Measurements from ENCODE around the gene PYY.
"Not testable (repeated sequence)": the region's sequence is repeated elsewhere in the genome, so short reads cannot be mapped to it uniquely, and the experiment has no call there.

PYY gene

DNA sequence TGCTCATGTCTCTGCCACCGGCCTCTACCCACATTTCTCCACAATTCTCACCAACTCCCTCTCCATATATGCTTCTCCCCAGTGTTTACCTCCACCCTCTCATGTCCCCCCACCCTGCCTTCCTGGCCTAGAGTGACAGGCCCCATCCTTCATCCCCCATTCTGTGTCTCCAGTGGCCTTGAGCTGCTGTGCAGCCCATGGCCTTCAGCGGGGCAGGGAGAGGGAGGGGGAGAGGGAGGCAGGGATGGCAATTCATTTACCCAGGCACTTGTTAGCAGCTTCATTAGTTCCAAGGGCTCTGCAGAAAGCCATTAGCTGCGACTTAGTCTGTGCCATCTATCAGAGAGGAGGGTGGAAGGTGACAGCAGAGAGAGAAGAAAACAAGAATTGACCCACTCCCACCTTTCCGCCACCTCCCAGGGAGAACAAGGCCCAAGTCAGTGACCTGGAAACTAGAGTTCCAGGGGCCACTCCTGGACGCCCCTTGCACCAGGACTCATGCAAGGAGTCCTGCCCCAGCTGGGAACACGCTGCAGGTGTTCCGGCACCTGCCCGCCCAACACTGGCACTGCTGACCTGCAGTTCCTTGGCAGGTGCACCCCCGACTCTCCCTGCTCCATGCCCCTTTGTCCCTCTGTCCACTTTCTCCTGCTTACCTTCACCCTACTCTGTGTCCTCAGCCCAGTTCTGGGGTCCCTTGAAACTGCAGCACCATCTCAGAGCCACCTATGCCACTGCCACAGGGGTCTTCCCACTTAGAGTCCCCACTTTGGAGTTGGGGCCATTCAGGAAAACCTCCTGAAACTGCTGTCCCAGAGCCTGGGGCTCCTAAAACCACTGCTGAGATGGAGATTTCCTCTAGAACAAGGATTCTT is 23.5 kb upstream of the PYY start:
- DNase-seq = no peak

- DNase-seq = no peak
Observed at GRCh38 chr17:43975898-43976297, 22.2 kb upstream of the PYY start.

DNA sequence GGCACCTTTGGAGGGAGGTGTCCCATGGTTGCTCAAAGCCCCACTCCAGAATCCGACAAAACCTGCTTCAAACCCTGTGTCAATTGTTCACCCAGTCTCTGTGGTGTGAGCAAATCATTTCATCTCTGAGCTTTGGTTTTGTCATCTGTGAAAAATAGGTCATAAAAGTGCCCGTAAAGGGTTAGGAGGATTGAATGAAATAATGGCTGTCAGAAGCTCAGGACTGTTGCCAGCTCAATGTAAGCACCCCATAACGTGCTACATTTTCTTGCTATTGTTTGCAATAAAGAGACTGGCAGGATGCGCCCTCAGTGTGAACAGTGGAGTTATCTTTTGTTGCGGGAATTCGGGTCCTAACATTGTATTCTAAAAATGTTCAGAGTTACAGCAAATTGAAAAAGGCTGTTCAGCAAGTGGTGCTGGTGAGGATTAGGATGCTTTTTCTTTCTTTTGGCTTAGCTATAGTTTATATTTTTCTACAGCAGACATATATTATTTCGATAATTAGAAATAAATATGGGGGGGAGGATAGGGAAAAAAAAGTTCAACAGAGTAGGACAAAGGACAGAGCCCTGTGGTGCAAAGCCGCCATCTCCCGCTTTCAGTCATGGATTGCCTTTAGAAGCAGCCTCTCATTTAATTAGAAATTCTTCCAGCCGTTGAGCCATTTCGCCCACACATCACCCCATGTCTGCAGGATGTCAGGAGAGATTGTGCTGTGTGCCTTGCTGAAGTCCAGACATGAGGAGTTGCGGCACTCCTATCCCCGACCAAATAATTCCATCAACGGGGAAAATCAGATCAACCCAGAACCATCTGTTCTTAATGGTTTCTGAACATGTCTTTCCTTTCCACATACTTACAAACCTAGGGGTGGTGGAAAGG is 20.9 kb upstream of the PYY start:
- DNase-seq = no peak

DNA sequence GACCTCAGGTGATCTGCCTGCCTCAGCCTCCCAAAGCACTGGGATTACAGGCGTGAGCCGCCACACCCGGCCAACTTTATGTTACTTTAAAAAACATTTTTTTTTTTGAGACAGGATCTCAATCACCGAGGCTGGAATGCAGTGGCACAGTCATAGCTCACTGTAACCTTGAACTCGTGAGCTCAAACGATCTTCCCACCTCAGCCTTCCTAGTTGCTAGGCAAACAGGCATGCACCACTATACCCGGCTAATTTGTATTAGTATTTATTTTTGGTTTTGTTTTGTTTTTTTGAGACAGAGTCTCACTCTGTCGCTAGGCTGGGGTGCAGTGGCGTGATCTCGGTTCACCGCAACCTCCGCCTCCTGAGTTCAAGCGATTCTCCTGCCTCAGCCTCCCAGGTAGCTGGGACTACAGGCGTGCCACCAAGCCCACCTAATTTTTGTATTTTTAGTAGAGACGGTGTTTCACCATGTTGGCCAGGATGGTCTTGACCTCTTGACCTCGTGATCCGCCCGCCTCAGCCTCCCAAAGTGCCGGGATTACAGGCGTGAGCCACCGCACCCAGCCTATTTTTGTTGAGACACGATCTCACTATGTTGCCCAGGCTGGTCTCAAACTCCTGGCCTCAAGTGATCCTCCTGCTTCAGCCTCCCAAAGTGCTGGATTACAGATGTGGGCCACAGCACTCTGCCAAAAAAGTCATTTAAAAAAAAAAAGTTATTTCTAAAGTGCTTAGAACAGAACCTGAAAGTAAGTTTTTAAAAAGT is 18.9 kb upstream of the PYY start:
- DNase-seq = not testable (repeated sequence)

DNA sequence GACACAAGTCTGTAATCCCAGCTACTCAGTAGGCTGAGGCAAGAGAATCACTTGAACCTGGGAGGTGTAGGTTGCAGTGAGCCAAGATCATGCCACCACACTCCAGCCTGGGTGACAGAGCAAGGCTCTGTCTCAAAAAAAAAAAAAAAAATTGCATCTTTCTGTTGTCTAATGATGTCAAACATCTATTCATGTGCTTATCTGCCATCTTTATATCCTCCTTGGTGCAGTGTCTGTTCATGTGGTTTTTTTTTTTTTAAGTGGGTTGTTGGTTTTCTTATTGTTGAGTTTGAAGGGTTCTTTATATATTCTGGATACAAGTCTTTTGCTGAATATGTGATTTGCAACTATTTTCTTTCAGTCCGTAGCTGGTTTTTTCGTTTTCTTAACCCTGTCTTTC is 17.7 kb upstream of the PYY start:
- not testable (repeated sequence) for DNase-seq

- no peak for DNase-seq
Observed at GRCh38 chr17:43970366-43970765, 16.6 kb upstream of the PYY start.

DNA sequence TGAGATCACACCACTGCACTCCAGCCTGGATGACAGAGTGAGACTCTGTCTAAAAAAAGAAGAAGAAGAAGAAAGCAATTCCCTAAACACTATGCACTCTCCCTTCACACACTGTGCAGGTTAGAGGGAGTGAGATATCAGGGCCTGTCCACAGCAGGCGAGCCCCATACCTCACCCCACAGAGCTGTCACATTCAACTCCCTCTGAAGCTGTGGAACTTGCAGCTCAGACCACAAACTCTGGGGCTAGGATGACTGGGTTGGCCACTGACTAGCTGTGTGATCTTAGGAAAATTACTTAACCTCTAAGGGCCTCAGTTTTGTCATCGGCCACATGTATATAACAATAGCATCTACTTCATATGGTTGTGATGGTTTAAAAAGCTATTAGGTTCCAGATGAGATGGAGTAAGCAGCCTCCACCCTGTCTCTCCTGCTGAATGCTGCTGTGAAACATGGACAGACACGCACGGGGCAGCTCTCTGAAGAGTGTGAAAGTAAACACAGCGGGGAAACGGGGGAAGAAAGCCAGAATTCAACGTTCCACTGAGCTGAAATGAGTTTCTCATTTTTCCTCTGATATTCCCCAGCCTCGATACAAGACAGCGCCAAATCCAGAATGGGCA is 13.6 kb upstream of the PYY start:
- DNase-seq = no peak

- DNase-seq = no peak
Observed at GRCh38 chr17:43966276-43966675, 12.5 kb upstream of the PYY start.

DNA sequence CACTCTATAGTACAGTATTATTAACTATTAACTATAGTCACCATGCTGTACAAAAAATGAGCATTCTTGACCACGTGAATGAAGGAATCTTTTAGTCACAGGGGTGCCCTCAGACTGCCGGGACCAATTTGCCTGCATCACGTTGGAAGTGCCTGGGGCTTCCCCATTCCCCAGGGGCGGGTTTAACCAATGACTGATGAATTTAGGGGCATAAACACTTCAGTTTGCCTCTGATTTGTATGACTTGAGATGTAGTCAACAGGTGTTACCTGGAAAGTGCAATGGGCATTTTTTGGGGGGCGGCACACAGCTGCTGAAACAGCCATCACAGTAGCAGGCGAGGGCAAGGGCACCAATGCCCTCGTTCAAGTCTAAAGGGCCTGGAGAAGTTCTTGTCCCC is 8.7 kb upstream of the PYY start:
- DNase-seq = no peak

DNA sequence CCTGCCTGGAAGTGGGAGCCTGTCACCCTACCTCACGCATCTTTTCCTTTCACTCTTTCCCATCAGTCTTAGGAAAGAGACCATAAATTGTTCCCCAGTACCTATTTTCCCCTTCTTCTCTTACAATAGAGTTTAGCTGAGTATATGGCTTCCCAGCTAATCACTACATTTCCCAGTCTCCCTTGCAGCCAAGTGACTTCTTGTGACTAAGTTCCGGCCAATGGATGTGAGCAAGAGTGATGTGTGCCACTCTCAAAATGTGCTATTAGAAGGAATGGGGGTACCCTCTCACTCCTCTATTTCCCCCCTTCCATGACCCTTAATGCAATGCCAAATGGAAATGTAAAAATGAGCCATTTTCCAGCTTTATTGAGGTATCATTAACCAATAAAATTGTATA is 8.2 kb upstream of the PYY start:
- no peak for DNase-seq

GRCh38 chr17:43961292-43961691 is 7.6 kb upstream of the PYY start:
- not testable (repeated sequence) for DNase-seq

DNA sequence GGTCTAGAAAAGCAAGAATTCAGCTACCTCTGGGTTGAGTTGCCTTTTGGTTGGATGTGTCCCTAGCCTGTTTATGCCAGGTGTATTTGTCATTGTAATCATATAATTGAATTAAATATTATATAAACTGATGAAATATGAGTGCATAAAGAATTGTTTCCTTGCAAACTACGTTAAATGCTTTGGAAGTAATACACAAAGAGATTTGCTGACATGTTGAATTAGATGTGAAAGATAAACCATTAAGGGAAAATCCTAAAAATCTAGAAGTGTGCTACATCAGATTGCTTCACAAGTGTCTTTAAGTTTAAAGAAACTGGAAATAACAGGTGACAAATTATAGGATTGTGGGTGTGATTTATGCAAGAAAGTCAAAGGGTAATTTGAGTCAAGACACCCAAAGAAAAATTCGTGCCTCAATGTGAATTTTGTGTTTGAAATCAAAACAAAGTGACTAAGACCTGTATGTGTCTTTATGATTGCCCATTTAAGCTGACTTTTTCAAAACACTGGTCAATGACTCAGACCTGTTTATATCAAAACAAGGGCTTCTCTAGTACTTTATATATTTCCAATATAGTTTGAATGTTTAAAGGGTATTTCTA is 5.1 kb upstream of the PYY start:
- no peak for DNase-seq

DNA sequence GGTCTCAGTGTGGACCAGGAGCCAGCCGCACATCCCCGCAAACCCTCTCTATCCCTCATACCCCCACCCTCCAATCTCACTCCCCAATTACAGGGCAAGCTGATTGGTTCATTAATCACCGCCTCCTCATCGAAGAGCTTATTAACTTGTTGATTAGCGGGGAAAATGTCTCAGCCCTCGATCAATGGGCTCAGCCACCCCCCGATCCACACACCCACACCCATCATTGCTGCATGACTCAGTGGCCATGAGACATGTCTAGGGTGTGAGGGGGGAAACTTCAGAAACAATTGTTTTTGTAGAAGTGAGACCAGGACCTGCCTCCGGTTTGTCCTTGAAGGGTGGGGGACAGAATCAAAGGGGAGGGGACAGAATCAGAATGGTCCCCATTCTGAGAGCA is 2.5 kb upstream of the PYY start:
- DNase-seq = no peak

DNA sequence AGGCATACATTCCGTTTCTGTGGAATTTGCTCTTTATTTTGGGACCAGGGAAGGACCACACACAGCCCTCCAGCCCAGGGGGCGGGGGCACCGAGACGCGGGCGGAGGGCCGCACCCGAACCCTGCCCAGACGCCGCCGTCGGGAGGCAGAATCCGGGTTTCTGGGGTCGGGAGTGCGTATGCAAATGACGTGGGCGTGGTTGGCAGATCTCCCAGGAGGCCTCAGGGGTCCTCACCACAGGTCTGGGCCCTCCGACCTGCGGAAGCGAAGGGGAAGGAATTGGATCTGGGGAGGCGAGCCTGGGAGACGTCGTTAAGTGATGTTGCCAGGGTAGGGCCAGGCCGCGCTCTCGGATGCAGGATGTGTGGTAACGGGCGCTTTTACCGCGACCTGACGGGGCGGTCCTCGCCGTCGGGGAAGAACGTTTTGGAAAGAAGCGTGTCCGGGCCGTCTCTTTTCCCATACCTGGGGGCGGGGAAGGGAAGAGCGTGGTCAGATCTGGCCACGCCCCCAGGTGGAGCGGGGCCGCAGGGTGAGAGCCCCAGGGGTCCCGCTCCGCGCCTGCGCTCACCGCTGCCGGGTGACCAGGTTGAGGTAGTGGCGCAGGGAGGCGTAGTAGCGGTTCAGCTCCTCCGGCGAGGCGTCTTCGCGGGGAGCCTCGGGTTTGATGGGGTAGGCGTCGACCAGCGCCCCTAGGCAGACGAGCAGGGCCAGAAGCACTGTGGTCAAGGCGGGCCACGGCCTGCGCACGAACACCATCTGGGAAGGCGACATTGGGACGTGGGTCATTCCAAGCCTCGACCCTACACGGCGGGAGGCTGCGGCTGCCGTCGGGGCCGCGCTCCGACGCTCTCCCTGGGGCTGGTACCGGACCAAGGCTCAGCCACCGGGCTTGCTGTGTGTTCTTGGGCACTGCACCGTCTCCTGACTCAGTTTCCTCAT is 745 bp downstream of the PYY start:
- no peak for DNase-seq

GRCh38 chr17:43952351-43952723 is 1.4 kb downstream of the PYY start:
- DNase-seq = no peak

DNA sequence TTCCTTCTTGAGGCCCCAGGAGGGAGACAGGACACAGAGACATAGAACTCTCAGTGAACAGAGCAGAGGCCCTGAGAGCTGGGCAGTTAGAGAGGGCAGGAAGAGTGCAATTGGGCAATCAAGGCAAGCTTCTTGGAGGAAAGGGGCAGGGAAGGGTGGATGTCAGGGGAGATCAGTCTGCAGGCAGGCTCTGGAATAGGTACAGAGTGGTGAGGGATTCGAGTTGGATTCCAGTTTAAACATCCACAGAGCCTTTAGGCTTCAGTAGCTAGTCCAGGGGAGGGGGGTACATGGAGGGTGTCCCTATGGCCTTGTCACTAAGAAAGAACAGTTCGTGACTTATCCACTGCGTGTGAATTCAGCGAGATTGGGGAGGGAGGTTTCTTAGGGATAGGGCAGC is 2.0 kb downstream of the PYY start:
- DNase-seq = no peak

DNA sequence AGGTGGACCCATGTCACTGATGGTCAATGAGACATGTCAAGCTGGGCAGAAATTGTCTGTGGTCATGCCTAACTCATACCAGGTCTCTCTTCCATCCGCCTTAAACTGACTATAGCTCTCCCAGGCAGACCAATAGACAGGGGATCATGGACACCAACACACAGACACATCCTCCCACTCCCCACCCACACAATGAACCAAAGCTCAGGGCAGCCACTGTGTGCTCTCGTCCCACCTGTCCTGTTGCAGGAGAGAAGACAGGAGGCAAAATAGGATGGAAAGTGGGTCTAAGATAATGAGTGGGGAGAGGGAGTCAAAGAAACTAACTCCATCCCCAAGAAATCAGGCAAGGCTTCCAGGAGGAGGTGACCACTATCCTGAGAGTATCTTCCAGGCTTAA is 3.2 kb downstream of the PYY start:
- DNase-seq = no peak

GRCh38 chr17:43949781-43950180 is 4.0 kb downstream of the PYY start:
- no peak for DNase-seq

GRCh38 chr17:43946781-43947180 is 7.0 kb downstream of the PYY start:
- no peak for DNase-seq

DNA sequence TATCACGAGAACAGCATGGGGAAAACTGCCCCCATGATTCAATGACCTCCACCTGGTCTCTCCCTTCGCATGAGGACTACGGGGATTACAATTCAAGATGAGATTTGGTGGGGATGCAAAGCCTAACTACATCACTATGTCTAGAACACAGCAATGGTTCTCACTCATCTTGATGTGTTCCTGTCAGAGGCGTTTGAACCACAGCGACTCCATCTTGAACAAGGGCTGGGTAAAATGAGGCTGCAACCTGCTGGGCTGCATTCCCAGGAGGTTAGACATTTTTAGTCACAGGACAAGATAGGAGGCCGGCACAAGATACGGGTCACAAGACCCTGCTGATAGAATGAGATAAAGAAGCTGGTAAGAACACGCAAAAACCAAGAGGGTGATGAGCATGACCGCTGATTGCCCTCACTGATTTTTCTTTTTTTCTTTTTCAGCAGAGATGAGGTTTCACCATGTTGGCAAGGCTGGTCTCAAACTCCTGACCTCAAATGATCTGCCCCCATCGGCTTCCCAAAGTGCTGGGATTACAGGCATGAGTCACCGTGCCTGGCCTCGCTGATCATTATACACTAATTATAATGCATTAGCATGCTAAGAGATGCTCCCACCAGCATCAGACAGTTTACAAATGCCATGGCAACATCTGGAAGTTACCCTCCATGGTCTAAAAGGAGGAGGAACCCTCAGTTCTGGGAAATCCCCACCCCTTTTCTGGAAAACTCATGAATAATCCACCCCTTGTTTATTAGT is 8.5 kb downstream of the PYY start:
- DNase-seq = no peak

All from cortex of kidney (tissue), 1 donor.